Cortex of kidney (tissue), 1 donor: Measurements from ENCODE around the gene ABCC3.
"Not testable (repeated sequence)": the region's sequence is repeated elsewhere in the genome, so short reads cannot be mapped to it uniquely, and the experiment has no call there.

ENCODE experiments used
- DNase-seq: peaks from one replicate; lab custom pipeline; 2025; lab: John Stamatoyannopoulos, UW

The ABCC3 gene

GRCh38 chr17:50666316-50666715, 31.6 kb downstream of the ABCC3 start:
- no peak for DNase-seq

GRCh38 chr17:50667259-50668024, 32.8 kb downstream of the ABCC3 start:
- DNase-seq, result no peak

GRCh38 chr17:50668025-50668837, 33.5 kb downstream of the ABCC3 start:
- no peak for DNase-seq

- no peak for DNase-seq
These were observed 34.3 kb downstream of the ABCC3 start for GRCh38 chr17:50668838-50669581.

- DNase-seq, result no peak
These were observed 37.4 kb downstream of the ABCC3 start for GRCh38 chr17:50672071-50672470.

GRCh38 chr17:50672831-50673551, 38.3 kb downstream of the ABCC3 start:
- DNase-seq, result no peak

- no peak for DNase-seq
These were observed 40.5 kb downstream of the ABCC3 start for GRCh38 chr17:50675190-50675589.

GRCh38 chr17:50675627-50676026, 40.9 kb downstream of the ABCC3 start:
- no peak for DNase-seq

- DNase-seq, result no peak
These were observed 41.6 kb downstream of the ABCC3 start for GRCh38 chr17:50676065-50676975.

GRCh38 chr17:50677851-50678375, 43.2 kb downstream of the ABCC3 start:
- no peak for DNase-seq

- no peak for DNase-seq
These were observed 44.4 kb downstream of the ABCC3 start for GRCh38 chr17:50679008-50679544.

GRCh38 chr17:50680126-50680525, 45.4 kb downstream of the ABCC3 start:
- DNase-seq, result no peak

GRCh38 chr17:50680543-50681262, 46.0 kb downstream of the ABCC3 start:
- not testable (repeated sequence) for DNase-seq

GRCh38 chr17:50681263-50682200, 46.9 kb downstream of the ABCC3 start:
- no peak for DNase-seq

- DNase-seq, result no peak
These were observed 47.8 kb downstream of the ABCC3 start for GRCh38 chr17:50682441-50682840.

GRCh38 chr17:50682938-50683337, 48.3 kb downstream of the ABCC3 start:
- DNase-seq, result no peak

- no peak for DNase-seq
These were observed 49.0 kb downstream of the ABCC3 start for GRCh38 chr17:50683434-50684287.

GRCh38 chr17:50684288-50684611, 49.6 kb downstream of the ABCC3 start:
- DNase-seq, result no peak
